Measurements from ENCODE around the gene SRRM3.
"Not testable (repeated sequence)": the region's sequence is repeated elsewhere in the genome, so short reads cannot be mapped to it uniquely, and the experiment has no call there.

SRRM3 gene

GRCh38 chr7:76233538-76234281, 32.0 kb downstream of the SRRM3 start:
- DNase-seq (ENCODE audit: insufficient read length, low spot score): no peak
- FAIRE-seq: no peak
- TF ChIP-seq CTCF (IDR thresholded peaks at IDR 0.05; ENCODE audit: insufficient read depth, missing control alignments): no peak

GRCh38 chr7:76234282-76234584, 32.5 kb downstream of the SRRM3 start:
- no peak for TF ChIP-seq CTCF (IDR thresholded peaks at IDR 0.05; ENCODE audit: insufficient read depth, missing control alignments)
- FAIRE-seq (no peak), DNase-seq (ENCODE audit: insufficient read length, low spot score) (no peak)

GRCh38 chr7:76234931-76235441, 33.3 kb downstream of the SRRM3 start:
- FAIRE-seq: no peak
- DNase-seq (ENCODE audit: insufficient read length, low spot score): peak; percentile 86
- no peak for TF ChIP-seq CTCF (IDR thresholded peaks at IDR 0.05; ENCODE audit: insufficient read depth, missing control alignments)

- FAIRE-seq (no peak), DNase-seq (ENCODE audit: insufficient read length, low spot score) (no peak)
- TF ChIP-seq CTCF (IDR thresholded peaks at IDR 0.05; ENCODE audit: insufficient read depth, missing control alignments): no peak
Observed at GRCh38 chr7:76236224-76236623, 34.5 kb downstream of the SRRM3 start.

GRCh38 chr7:76238326-76238725, 36.6 kb downstream of the SRRM3 start:
- FAIRE-seq (no peak), DNase-seq (ENCODE audit: insufficient read length, low spot score) (no peak)
- TF ChIP-seq CTCF (IDR thresholded peaks at IDR 0.05; ENCODE audit: insufficient read depth, missing control alignments): no peak

GRCh38 chr7:76241141-76241540, 39.4 kb downstream of the SRRM3 start:
- no peak for TF ChIP-seq CTCF (IDR thresholded peaks at IDR 0.05; ENCODE audit: insufficient read depth, missing control alignments)
- FAIRE-seq (no peak), DNase-seq (ENCODE audit: insufficient read length, low spot score) (no peak)

GRCh38 chr7:76242517-76243063, 40.9 kb downstream of the SRRM3 start:
- DNase-seq (ENCODE audit: insufficient read length, low spot score); FAIRE-seq: not testable (repeated sequence)
